ENCODE measurements around the gene TNFAIP8. TPM values are rescaled to one million over a fixed set of nuclear protein-coding genes. Genes with fewer than 3 reads are reported as not detected.

The TNFAIP8 gene
- total and polyA plus RNA-seq, 9 donors: 1.4 to 14.6 (median 5.0) TPM

DNA sequence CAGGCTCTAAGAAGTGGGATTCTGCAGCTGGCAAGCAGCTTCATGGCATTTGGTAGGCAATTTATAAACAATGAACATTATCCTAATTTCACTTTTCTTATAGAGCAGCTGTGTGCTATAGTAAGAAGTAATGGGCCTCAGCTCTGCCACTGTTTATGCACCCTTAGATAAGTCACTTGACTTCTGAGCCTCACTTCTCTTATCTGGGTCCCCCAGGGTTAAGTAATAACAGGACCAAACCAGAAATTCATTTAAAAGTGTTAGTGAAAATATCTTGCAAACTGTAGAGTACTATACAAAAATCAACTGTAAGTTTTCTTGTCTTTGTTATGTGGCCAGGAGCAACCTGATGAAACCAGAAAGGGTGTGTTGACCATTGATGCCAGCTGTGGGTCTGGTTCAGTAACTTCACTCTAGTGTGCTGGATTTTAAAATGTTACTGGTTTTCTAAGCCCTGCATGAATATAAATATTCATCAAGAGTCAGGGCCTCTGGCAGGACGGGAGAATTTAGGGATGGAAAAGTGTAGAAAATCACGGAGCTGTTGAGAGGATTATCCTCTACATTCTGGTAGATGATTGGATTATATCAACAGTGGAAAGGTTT, 24.2 kb downstream of the TNFAIP8 start:
- H3K27me3 ChIP-seq: no peaks in the 10 kb centered on the region
- no peaks in the 10 kb centered on the region for H3K4me1 ChIP-seq (ENCODE audit: insufficient read depth)
- no peaks in the 10 kb centered on the region for H3K9me3 ChIP-seq
- no peak overlapping the region for H3K27ac ChIP-seq
- intact Hi-C loops (cut with DNase I): no loop called here
- H3K36me3 ChIP-seq: no peaks in the 10 kb centered on the region
- DNase-seq: no peak
- H3K4me3 ChIP-seq: no peak overlapping the region
- TF ChIP-seq POLR2A (IDR thresholded peaks at IDR 0.05): no peak
- TF ChIP-seq, protein P1, sequence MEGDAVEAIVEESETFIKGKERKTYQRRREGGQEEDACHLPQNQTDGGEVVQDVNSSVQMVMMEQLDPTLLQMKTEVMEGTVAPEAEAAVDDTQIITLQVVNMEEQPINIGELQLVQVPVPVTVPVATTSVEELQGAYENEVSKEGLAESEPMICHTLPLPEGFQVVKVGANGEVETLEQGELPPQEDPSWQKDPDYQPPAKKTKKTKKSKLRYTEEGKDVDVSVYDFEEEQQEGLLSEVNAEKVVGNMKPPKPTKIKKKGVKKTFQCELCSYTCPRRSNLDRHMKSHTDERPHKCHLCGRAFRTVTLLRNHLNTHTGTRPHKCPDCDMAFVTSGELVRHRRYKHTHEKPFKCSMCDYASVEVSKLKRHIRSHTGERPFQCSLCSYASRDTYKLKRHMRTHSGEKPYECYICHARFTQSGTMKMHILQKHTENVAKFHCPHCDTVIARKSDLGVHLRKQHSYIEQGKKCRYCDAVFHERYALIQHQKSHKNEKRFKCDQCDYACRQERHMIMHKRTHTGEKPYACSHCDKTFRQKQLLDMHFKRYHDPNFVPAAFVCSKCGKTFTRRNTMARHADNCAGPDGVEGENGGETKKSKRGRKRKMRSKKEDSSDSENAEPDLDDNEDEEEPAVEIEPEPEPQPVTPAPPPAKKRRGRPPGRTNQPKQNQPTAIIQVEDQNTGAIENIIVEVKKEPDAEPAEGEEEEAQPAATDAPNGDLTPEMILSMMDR (IDR thresholded peaks at IDR 0.05): no peak
- no peak for TF ChIP-seq EP300 (IDR thresholded peaks at IDR 0.05)
- 73 to 93% (median 88%) methylated on average over 2 of the region's 2 CpGs for WGBS, 3 donors

DNA sequence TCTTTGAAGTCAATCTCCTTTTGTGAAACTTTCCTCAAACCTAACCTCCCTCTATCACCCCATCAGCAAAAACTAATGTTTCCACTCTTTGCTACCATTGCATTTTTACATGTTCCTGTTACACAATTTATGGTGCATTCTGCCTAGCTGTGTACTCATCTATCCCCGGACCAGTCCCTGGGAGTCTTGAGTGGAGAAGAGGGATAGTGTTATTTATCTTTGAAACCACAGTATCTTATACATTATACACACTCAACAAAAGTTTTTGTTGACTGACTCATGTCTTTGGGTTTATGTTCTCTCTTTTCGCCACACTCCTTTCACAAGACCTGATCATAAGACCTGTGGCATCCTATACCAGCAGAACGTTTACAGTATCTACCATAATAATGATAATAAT, 26.4 kb downstream of the TNFAIP8 start:
- no peaks in the 10 kb centered on the region for H3K36me3 ChIP-seq
- intact Hi-C loops (cut with DNase I): no loop called here
- no peak for DNase-seq
- H3K4me3 ChIP-seq: no peak overlapping the region
- TF ChIP-seq POLR2A (IDR thresholded peaks at IDR 0.05) (no peak), EP300 (IDR thresholded peaks at IDR 0.05) (no peak)
- TF ChIP-seq, protein P1 (IDR thresholded peaks at IDR 0.05): no peak
- H3K27ac ChIP-seq: no peak overlapping the region
- no peaks in the 10 kb centered on the region for H3K27me3 ChIP-seq
- no peaks in the 10 kb centered on the region for H3K9me3 ChIP-seq
- 89 to 94% (median 93%) methylated on average over 3 of the region's 3 CpGs for WGBS, 3 donors
- H3K4me1 ChIP-seq (ENCODE audit: insufficient read depth): no peaks in the 10 kb centered on the region

DNA sequence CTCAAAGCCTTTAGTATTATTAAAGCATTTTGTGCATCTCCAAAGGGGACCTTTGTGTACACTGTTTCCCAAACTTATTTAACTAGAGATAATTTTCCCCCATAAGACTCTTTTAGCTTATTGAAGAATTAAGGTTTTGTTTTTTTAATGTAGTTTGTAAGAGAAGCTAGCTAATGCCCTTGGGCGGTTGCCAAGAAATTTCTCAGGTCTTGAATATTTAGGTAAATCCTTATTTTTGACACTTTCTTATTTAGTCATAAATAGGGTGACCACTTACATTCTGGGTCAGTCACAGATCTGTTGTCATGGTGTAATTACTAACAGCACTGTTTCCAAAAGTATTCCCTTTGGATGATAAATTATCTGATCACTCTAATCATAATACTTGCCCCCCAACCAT, 27.2 kb downstream of the TNFAIP8 start:
- Histone ChIP-seq H3K4me3 (no peak overlapping the region), H3K36me3 (no peaks in the 10 kb centered on the region), H3K27me3 (no peaks in the 10 kb centered on the region), H3K4me1 (ENCODE audit: insufficient read depth) (no peaks in the 10 kb centered on the region), H3K27ac (no peak overlapping the region), H3K9me3 (no peaks in the 10 kb centered on the region)
- intact Hi-C loops (cut with DNase I): no loop called here
- TF ChIP-seq POLR2A (IDR thresholded peaks at IDR 0.05) (no peak), EP300 (IDR thresholded peaks at IDR 0.05) (no peak)
- TF ChIP-seq, protein P1 (IDR thresholded peaks at IDR 0.05): no peak
- 89 to 94% (median 91%) methylated on average over 1 of the region's 1 CpG for WGBS, 3 donors
- DNase-seq: no peak

DNA sequence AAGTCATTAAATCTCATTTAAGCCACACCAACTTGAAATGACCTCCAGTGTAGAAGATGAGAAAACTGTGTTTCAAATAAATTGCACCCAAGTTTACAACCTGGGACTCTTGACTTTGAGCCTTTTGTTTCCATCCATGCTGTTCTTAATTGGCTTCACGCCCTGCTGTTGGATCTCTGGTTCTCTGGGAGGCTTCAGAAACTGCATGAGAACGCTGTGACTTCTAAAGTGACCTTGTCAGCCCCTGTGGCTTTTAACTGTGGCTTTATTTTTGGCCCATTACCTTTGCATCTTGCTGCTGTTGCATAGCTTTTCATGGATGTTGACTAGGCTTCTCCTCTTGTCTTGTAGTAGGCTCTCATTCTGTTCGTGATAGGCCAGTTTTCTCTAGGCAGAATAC, 29.3 kb downstream of the TNFAIP8 start:
- Histone ChIP-seq H3K4me3 (no peak overlapping the region), H3K27ac (no peak overlapping the region), H3K36me3 (no peaks in the 10 kb centered on the region), H3K9me3 (no peaks in the 10 kb centered on the region), H3K27me3 (no peaks in the 10 kb centered on the region), H3K4me1 (ENCODE audit: insufficient read depth) (no peaks in the 10 kb centered on the region)
- TF ChIP-seq, protein P1 (IDR thresholded peaks at IDR 0.05): no peak
- TF ChIP-seq EP300 (IDR thresholded peaks at IDR 0.05) (no peak), POLR2A (IDR thresholded peaks at IDR 0.05) (no peak)
- no peak for DNase-seq
- intact Hi-C loops (cut with DNase I): no loop called here
- WGBS, 3 donors: 82 to 94% (median 92%) methylated on average over 3 of the region's 3 CpGs

Data from ovary (tissue), 9 donors.